Neuronal stem cell (in vitro differentiated cells): Measurements from ENCODE around the gene MYO16.

Source experiments
- DNase-seq: peaks from one replicate; pipeline ENCODE4 v3.0.0-alpha.2; 2013; ENCODE audit warnings: low spot score
- H2AFZ ChIP-seq: one replicate; pipeline ENCODE4 v1.6.1; 2013; ENCODE audit warnings: mild to moderate bottlenecking, low read length, inconsistent platforms
- H2AK5ac ChIP-seq: 2 replicates; pipeline ENCODE4 v1.6.1; 2013; ENCODE audit warnings: low read depth, mild to moderate bottlenecking, inconsistent platforms, low read length, moderate library complexity, mixed read lengths
- H2BK120ac ChIP-seq: 2 replicates; pipeline ENCODE4 v1.6.1; 2013; ENCODE audit warnings: low read depth, mild to moderate bottlenecking, inconsistent platforms, low read length, moderate library complexity, mixed read lengths
- H2BK12ac ChIP-seq: one replicate; pipeline ENCODE4 v1.6.1; 2013; ENCODE audit warnings: low read length, inconsistent platforms
- H2BK15ac ChIP-seq: 2 replicates; pipeline ENCODE4 v1.6.1; 2013; ENCODE audit warnings: mild to moderate bottlenecking, low read length, inconsistent platforms, mixed read lengths
- H2BK5ac ChIP-seq: one replicate; pipeline ENCODE4 v1.6.1; 2013; ENCODE audit warnings: inconsistent platforms, mild to moderate bottlenecking, low read length, moderate library complexity
- H3K14ac ChIP-seq: one replicate; pipeline ENCODE4 v1.6.1; 2013; ENCODE audit warnings: low read length, inconsistent platforms
- H3K18ac ChIP-seq: 2 replicates; pipeline ENCODE4 v1.6.1; 2013; ENCODE audit warnings: low read length, inconsistent platforms
- H3K23ac ChIP-seq: 2 replicates; pipeline ENCODE4 v1.6.1; 2013; ENCODE audit warnings: low read depth, mild to moderate bottlenecking, mixed read lengths, low read length, inconsistent platforms; ENCODE audit not compliant: poor library complexity
- H3K27ac ChIP-seq: replicated peaks from 3 replicates; pipeline ENCODE4 v1.5.1; 2013; ENCODE audit warnings: low read length, inconsistent platforms
- H3K27me3 ChIP-seq, 3 experiments: 2 replicates each; pipeline ENCODE4 v1.6.1; 2013; ENCODE audit warnings: low read length in 3 of 3, mild to moderate bottlenecking in 2 of 3, inconsistent platforms in 1 of 3, low read depth in 1 of 3, mixed read lengths in 1 of 3, moderate library complexity in 1 of 3; ENCODE audit not compliant: control insufficient read depth in 3 of 3, insufficient read depth in 3 of 3
- H3K36me3 ChIP-seq, 2 donors: replicated peaks in 1 of 2; 2 replicates each; pipeline ENCODE4 v1.6.1; 2013; ENCODE audit warnings: low read length in 2 of 2; ENCODE audit not compliant: control insufficient read depth in 2 of 2, insufficient read depth in 2 of 2
- H3K4ac ChIP-seq: 2 replicates; pipeline ENCODE4 v1.6.1; 2013; ENCODE audit warnings: inconsistent platforms, mild to moderate bottlenecking, low read length, moderate library complexity
- H3K4me1 ChIP-seq, 2 donors: 1 replicate in 1 of 2; 2 replicates in 1 of 2; pipeline ENCODE4 v1.6.1; 2013; ENCODE audit warnings: low read length in 2 of 2, low read depth in 1 of 2; ENCODE audit not compliant: control insufficient read depth in 2 of 2, insufficient read depth in 1 of 2
- H3K4me2 ChIP-seq: one replicate; pipeline ENCODE4 v1.6.1; 2013; ENCODE audit warnings: mild to moderate bottlenecking, low read length, inconsistent platforms; ENCODE audit not compliant: insufficient read depth, poor library complexity, severe bottlenecking
- H3K4me3 ChIP-seq, 2 donors: 2 replicates each; pipeline ENCODE4 v1.5.1; 2013; ENCODE audit warnings: low read length in 2 of 2, mild to moderate bottlenecking in 2 of 2, inconsistent platforms in 1 of 2, moderate library complexity in 1 of 2
- H3K79me1 ChIP-seq: one replicate; pipeline ENCODE4 v1.6.1; 2013; ENCODE audit warnings: low read depth, mild to moderate bottlenecking, inconsistent platforms, low read length, moderate library complexity
- H3K9ac ChIP-seq: one replicate; pipeline ENCODE4 v1.6.1; 2013; ENCODE audit warnings: mild to moderate bottlenecking, low read depth, low read length, inconsistent platforms; ENCODE audit not compliant: poor library complexity
- H3K9me3 ChIP-seq, 2 donors: replicated peaks in 1 of 2; 2 replicates each; pipeline versions ENCODE3 to v1.6.1; 2013; ENCODE audit warnings: low read length in 2 of 2, mild to moderate bottlenecking in 2 of 2, inconsistent platforms in 1 of 2, low read depth in 1 of 2, mixed read lengths in 1 of 2, moderate library complexity in 1 of 2; ENCODE audit not compliant: control insufficient read depth in 2 of 2, insufficient read depth in 1 of 2
- H4K8ac ChIP-seq: one replicate; pipeline ENCODE4 v1.6.1; 2013; ENCODE audit warnings: low read depth, mild to moderate bottlenecking, inconsistent platforms, low read length, moderate library complexity
- H4K91ac ChIP-seq: one replicate; pipeline ENCODE4 v1.6.1; 2013; ENCODE audit warnings: low read length, low read depth, mild to moderate bottlenecking, inconsistent platforms; ENCODE audit not compliant: poor library complexity
- WGBS, 2 donors: extraction: QIAGEN DNeasy Blood & Tissue Kit; methylation state at CpG; one replicate each; pipeline ENCODE4 v1.1.7; 2013; ENCODE audit warnings: missing lambda C conversion rate in 2 of 2, mixed read lengths in 1 of 2; ENCODE audit not compliant: insufficient read length in 2 of 2, insufficient replicate concordance in 1 of 2; ENCODE audit errors: extremely low coverage in 2 of 2; 5-methylcytosine and 5-hydroxymethylcytosine counted together

MYO16 gene

GRCh38 chr13:108996430-108996829 is 367.0 kb downstream of the MYO16 start:
- no peak overlapping the region for H2BK120ac ChIP-seq
- no peak overlapping the region for H2BK12ac ChIP-seq
- no peak overlapping the region for H4K91ac ChIP-seq
- no peak overlapping the region for H2BK15ac ChIP-seq
- H3K18ac ChIP-seq, result no peak overlapping the region
- no peaks in the 10 kb centered on the region for H3K27me3 ChIP-seq
- no peak overlapping the region for H3K4me2 ChIP-seq
- no peaks in the 10 kb centered on the region for H3K36me3 ChIP-seq
- DNase-seq, result no peak
- H3K9me3 ChIP-seq, result no peaks in the 10 kb centered on the region
- no peak overlapping the region for H3K23ac ChIP-seq
- no peaks in the 10 kb centered on the region for H3K79me1 ChIP-seq
- no peak overlapping the region for H2AK5ac ChIP-seq
- H3K4me1 ChIP-seq, result peaks cover 0 to 4% of the 10 kb centered on the region in 2 donors
- H2BK5ac ChIP-seq, result no peak overlapping the region
- H3K4me3 ChIP-seq, result no peak overlapping the region
- no peak overlapping the region for H4K8ac ChIP-seq
- no peak overlapping the region for H3K14ac ChIP-seq
- H3K4ac ChIP-seq, result no peak overlapping the region
- H3K9ac ChIP-seq, result no peak overlapping the region
- H2AFZ ChIP-seq, result no peak overlapping the region
- H3K27ac ChIP-seq, result no peak overlapping the region

DNA sequence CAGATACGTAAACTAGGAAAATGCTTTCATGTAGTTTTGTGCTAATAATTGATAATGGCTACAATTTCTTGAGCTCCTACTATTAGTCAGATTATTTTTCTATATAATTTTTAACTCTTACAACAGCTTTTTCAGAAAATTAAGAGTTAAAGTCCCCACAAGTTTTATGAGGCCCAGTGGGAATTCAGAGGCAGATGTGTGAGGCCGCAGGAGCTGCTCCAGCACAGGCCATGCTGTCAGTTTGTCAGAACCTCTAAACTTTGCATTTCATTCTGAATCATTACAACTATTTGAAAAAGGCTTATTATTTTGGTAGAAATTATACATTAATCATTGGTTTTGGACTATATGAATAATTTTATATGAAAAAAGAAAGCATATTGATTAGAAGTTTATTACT is 370.8 kb downstream of the MYO16 start:
- H2AFZ ChIP-seq, result peak overlapping the region; percentile 49
- no peak overlapping the region for H3K18ac ChIP-seq
- H3K36me3 ChIP-seq, result no peaks in the 10 kb centered on the region
- no CpG with 5 or more reads among the region's 2 CpGs for WGBS, 2 donors
- H3K27ac ChIP-seq, result no peak overlapping the region
- no peak overlapping the region for H3K4me2 ChIP-seq
- H3K27me3 ChIP-seq, result no peaks in the 10 kb centered on the region
- no peak overlapping the region for H3K9ac ChIP-seq
- H2AK5ac ChIP-seq, result no peak overlapping the region
- no peak overlapping the region for H4K8ac ChIP-seq
- peaks cover 0 to 4% of the 10 kb centered on the region in 2 donors for H3K4me1 ChIP-seq
- H3K4me3 ChIP-seq, result no peak overlapping the region
- no peak for DNase-seq
- H2BK12ac ChIP-seq, result no peak overlapping the region
- no peak overlapping the region for H4K91ac ChIP-seq
- no peak overlapping the region for H3K23ac ChIP-seq
- H2BK5ac ChIP-seq, result no peak overlapping the region
- no peaks in the 10 kb centered on the region for H3K79me1 ChIP-seq
- H2BK120ac ChIP-seq, result no peak overlapping the region
- H3K4ac ChIP-seq, result no peak overlapping the region
- no peaks in the 10 kb centered on the region for H3K9me3 ChIP-seq
- H2BK15ac ChIP-seq, result no peak overlapping the region
- no peak overlapping the region for H3K14ac ChIP-seq

DNA sequence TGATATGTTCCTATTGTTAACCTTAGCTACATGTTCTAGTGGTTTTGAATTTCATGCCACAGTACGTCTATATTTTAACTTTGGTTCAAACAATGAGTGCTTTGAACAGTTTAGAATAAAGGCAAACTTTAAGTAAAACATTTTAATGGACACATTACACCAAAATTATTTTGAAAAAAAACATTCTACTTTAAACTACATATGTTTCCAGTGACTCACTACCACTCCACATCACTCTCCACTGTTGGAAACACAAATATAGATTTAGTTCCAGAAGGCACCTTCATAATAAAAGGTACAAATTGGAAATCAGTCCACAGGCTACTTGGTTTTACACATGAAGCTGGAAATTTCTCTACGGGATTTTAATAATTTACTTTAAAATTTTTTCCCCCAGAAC is 373.5 kb downstream of the MYO16 start:
- Histone ChIP-seq H2BK5ac (no peak overlapping the region), H2BK120ac (no peak overlapping the region), H3K4me1 (peaks cover 0 to 4% of the 10 kb centered on the region in 2 donors), H3K4me2 (no peak overlapping the region), H4K8ac (no peak overlapping the region), H2AK5ac (no peak overlapping the region), H3K9ac (no peak overlapping the region), H3K14ac (no peak overlapping the region), H3K9me3 (no peaks in the 10 kb centered on the region), H3K79me1 (no peaks in the 10 kb centered on the region), H3K4me3 (no peak overlapping the region), H3K36me3 (no peaks in the 10 kb centered on the region), H2BK15ac (no peak overlapping the region), H3K18ac (no peak overlapping the region), H3K23ac (no peak overlapping the region), H2AFZ (no peak overlapping the region), H4K91ac (no peak overlapping the region), H3K27me3 (no peaks in the 10 kb centered on the region), H3K27ac (no peak overlapping the region), H2BK12ac (no peak overlapping the region), H3K4ac (no peak overlapping the region)
- WGBS, 2 donors, result no CpG with 5 or more reads among the region's 2 CpGs
- no peak for DNase-seq

GRCh38 chr13:109007946-109008345 is 378.5 kb downstream of the MYO16 start:
- Histone ChIP-seq H2AK5ac (no peak overlapping the region), H3K4ac (no peak overlapping the region), H3K4me1 (peaks cover 5 to 10% of the 10 kb centered on the region in 2 donors), H3K18ac (no peak overlapping the region), H4K91ac (no peak overlapping the region), H3K79me1 (no peaks in the 10 kb centered on the region), H3K9ac (no peak overlapping the region), H3K23ac (no peak overlapping the region), H2BK120ac (no peak overlapping the region), H4K8ac (no peak overlapping the region), H3K27ac (no peak overlapping the region), H3K27me3 (no peaks in the 10 kb centered on the region), H2BK15ac (no peak overlapping the region), H3K4me3 (no peak overlapping the region), H2BK5ac (no peak overlapping the region), H3K36me3 (no peaks in the 10 kb centered on the region), H3K14ac (no peak overlapping the region), H3K9me3 (no peaks in the 10 kb centered on the region), H3K4me2 (no peak overlapping the region), H2BK12ac (no peak overlapping the region), H2AFZ (no peak overlapping the region)
- WGBS, 2 donors, result no CpG with 5 or more reads among the region's 3 CpGs
- DNase-seq, result no peak
